Neural progenitor cell (in vitro differentiated cells): ENCODE data around the gene GPR173. TPM values are rescaled to one million over a fixed set of nuclear protein-coding genes. Genes with fewer than 3 reads are reported as not detected.
A peak's percentile ranks its signal among the peaks of the same experiment; 100 is the strongest.

ENCODE experiments used
- DNase-seq: peaks from one replicate; pipeline ENCODE4 v3.0.0-alpha.2; 2016; ENCODE audit warnings: low spot score
- H2AFZ ChIP-seq: fragments of 200-600 bp; sonication (generic); replicated peaks from 2 replicates; pipeline ENCODE4 v1.6.1; 2016; ENCODE audit warnings: antibody characterized with exemption
- H3F3A ChIP-seq: fragments of 200-600 bp; sonication (generic); 2 replicates; pipeline ENCODE4 v1.6.1; 2016; ENCODE audit warnings: antibody characterized with exemption, low read depth
- H3K27ac ChIP-seq: fragments of 200-600 bp; sonication (generic); 2 replicates; pipeline ENCODE4 v1.5.1; 2016; ENCODE audit warnings: mild to moderate bottlenecking
- H3K27me3 ChIP-seq: fragments of 200-600 bp; sonication (generic); 2 replicates; pipeline ENCODE4 v1.6.1; 2016; ENCODE audit warnings: mild to moderate bottlenecking, moderate library complexity
- H3K36me3 ChIP-seq: fragments of 200-600 bp; sonication (generic); 2 replicates; pipeline ENCODE4 v1.5.1; 2016
- H3K4me1 ChIP-seq: fragments of 200-600 bp; sonication (generic); 2 replicates; pipeline ENCODE4 v1.6.1; 2016; ENCODE audit warnings: mixed run types
- H3K4me2 ChIP-seq: fragments of 200-600 bp; sonication (generic); 2 replicates; pipeline ENCODE4 v1.6.1; 2016
- H3K4me3 ChIP-seq: fragments of 200-600 bp; sonication (generic); 2 replicates; pipeline ENCODE4 v1.5.1; 2016
- H3K79me2 ChIP-seq: fragments of 200-600 bp; sonication (generic); 2 replicates; pipeline ENCODE4 v1.6.1; 2016; ENCODE audit warnings: low read depth
- H3K9ac ChIP-seq: fragments of 200-600 bp; sonication (generic); 2 replicates; pipeline ENCODE4 v1.6.1; 2016
- H3K9me3 ChIP-seq: fragments of 200-600 bp; sonication (generic); 2 replicates; pipeline ENCODE4 v1.5.1; 2016; ENCODE audit warnings: low read depth
- H4K20me1 ChIP-seq: fragments of 200-600 bp; sonication (generic); 2 replicates; pipeline ENCODE4 v1.6.1; 2016; ENCODE audit warnings: low read depth
- H3K27ac Mint-ChIP-seq: 3 replicates; pipeline ENCODE4 v1.8.0; 2021; ENCODE audit warnings: mixed read lengths
- H3K27me3 Mint-ChIP-seq: 2 replicates; pipeline ENCODE4 v1.8.0; 2022; ENCODE audit warnings: low read depth, mild to moderate bottlenecking, inconsistent platforms, moderate library complexity, mixed read lengths; ENCODE audit not compliant: insufficient read depth
- H3K36me3 Mint-ChIP-seq: 3 replicates; pipeline ENCODE4 v1.8.0; 2021; ENCODE audit warnings: mixed read lengths
- H3K4me1 Mint-ChIP-seq: 3 replicates; pipeline ENCODE4 v1.8.0; 2021; ENCODE audit warnings: mixed read lengths
- H3K4me3 Mint-ChIP-seq: 3 replicates; pipeline ENCODE4 v1.8.0; 2021; ENCODE audit warnings: mild to moderate bottlenecking, moderate library complexity, mixed read lengths
- H3K9me3 Mint-ChIP-seq: 3 replicates; pipeline ENCODE4 v1.8.0; 2020; ENCODE audit warnings: mixed read lengths
- CTCF ChIP-seq: fragments of 200-600 bp; sonication (generic); IDR thresholded peaks from 2 replicates; pipeline ENCODE4 v1.5.1; 2017; ENCODE audit warnings: antibody characterized with exemption, mild to moderate bottlenecking
- EZH2 ChIP-seq: fragments of 200-600 bp; sonication (generic); IDR thresholded peaks from 2 replicates; pipeline ENCODE4 v1.6.1; 2017; ENCODE audit warnings: antibody characterized with exemption, mild to moderate bottlenecking, moderate library complexity
- EZH2phosphoT487 ChIP-seq: fragments of 200-600 bp; sonication (generic); IDR thresholded peaks from 2 replicates; pipeline ENCODE4 v1.6.1; 2017; ENCODE audit warnings: antibody characterized with exemption
- total RNA-seq: library from RNA; depleted of rRNA; stranded (reverse); fragments of >200 nt; gene quantifications from 2 replicates; pipeline ENCODE4 v1.2.3, GENCODE V29; 2015; ENCODE audit warnings: low replicate concordance

Gene GPR173
- total RNA-seq, 1 donor from 2014 or later, result 6.3 TPM

DNA sequence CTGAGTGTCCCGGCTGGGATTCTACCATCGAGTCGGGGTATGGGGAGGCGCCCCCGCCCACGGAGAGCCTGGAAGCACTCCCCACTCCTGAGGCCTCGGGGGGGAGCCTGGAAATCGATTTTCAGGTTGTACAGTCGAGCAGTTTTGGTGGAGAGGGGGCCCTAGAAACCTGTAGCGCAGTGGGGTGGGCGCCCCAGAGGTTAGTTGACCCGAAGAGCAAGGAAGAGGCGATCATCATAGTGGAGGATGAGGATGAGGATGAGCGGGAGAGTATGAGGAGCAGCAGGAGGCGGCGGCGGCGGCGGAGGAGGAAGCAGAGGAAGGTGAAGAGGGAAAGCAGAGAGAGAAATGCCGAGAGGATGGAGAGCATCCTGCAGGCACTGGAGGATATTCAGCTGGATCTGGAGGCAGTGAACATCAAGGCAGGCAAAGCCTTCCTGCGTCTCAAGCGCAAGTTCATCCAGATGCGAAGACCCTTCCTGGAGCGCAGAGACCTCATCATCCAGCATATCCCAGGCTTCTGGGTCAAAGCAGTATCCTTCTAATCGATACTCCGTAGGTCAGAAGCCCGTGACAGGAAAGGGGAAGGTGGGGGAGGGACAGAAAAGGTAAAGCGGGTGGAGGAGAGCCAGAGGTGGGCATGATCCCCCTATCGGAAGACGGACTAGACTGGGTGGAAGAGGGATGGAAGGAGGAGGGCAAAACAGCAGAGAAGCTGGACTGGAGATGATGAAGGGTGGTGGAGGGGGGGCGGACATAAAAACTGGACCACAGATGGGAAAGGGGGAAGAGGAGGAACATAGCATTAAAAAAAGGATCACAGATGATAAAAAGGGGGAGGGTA, 34.4 kb downstream of the GPR173 start:
- peaks cover 23% of the 10 kb centered on the region for H3K79me2 ChIP-seq
- Mint-ChIP-seq H3K4me1 (peaks cover 17% of the 10 kb centered on the region), H3K9me3 (peaks cover 13% of the 10 kb centered on the region), H3K27me3 (peaks cover 4% of the 10 kb centered on the region), H3K4me3 (peak overlapping the region; percentile 89), H3K27ac (peak overlapping the region; percentile 14), H3K36me3 (peaks cover 12% of the 10 kb centered on the region)
- H3K4me3 ChIP-seq, result peak overlapping the region; percentile 63
- H3K9me3 ChIP-seq, result no peaks in the 10 kb centered on the region
- no peaks in the 10 kb centered on the region for H3K27me3 ChIP-seq
- no peak overlapping the region for H2AFZ ChIP-seq
- peaks cover 28% of the 10 kb centered on the region for H4K20me1 ChIP-seq
- peak overlapping the region; percentile 83 for H3K4me2 ChIP-seq
- no peak for DNase-seq
- peaks cover 6% of the 10 kb centered on the region for H3K4me1 ChIP-seq
- TF ChIP-seq EZH2, result no peak
- no peak for TF ChIP-seq CTCF
- TF ChIP-seq EZH2phosphoT487, result no peak
- peaks cover 3% of the 10 kb centered on the region for H3K36me3 ChIP-seq
- peaks cover 18% of the 10 kb centered on the region for H3F3A ChIP-seq
- H3K9ac ChIP-seq, result peak overlapping the region; percentile 73
- H3K27ac ChIP-seq, result no peak overlapping the region

DNA sequence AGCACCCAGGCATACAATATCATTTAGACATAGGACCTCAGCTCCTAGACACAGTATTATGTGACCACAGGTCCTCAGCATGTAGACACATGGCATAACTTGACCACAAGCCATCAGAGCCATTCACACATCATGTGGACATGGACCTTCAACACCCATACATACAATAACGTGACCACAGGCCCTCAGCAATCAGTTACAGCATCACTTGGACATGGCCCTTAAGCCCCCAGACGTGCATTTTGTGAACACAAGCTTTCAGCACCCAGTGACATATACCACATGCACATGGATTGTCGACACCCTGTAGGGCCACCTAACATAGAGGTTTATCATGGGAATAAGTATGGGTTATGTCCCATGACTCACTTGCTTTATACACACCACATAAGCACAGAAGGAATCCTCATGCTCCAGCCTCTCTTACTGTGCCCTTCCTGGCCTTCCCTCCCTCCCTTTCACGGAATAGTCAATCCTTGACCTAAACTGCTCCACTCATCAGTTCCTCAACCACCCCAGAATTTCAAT, 35.5 kb downstream of the GPR173 start:
- Mint-ChIP-seq H3K27me3 (peaks cover 2% of the 10 kb centered on the region), H3K27ac (no peak overlapping the region), H3K36me3 (peaks cover 12% of the 10 kb centered on the region), H3K4me1 (peaks cover 22% of the 10 kb centered on the region), H3K4me3 (peak overlapping the region; percentile 89), H3K9me3 (peaks cover 13% of the 10 kb centered on the region)
- no peak for TF ChIP-seq EZH2phosphoT487
- no peak for TF ChIP-seq EZH2
- TF ChIP-seq CTCF, result no peak
- no peak overlapping the region for H2AFZ ChIP-seq
- no peaks in the 10 kb centered on the region for H3K9me3 ChIP-seq
- H3K79me2 ChIP-seq, result peaks cover 23% of the 10 kb centered on the region
- H4K20me1 ChIP-seq, result peaks cover 28% of the 10 kb centered on the region
- H3K27me3 ChIP-seq, result no peaks in the 10 kb centered on the region
- H3K9ac ChIP-seq, result no peak overlapping the region
- peaks cover 3% of the 10 kb centered on the region for H3K36me3 ChIP-seq
- H3K4me3 ChIP-seq, result no peak overlapping the region
- peaks cover 6% of the 10 kb centered on the region for H3K4me1 ChIP-seq
- peaks cover 23% of the 10 kb centered on the region for H3F3A ChIP-seq
- no peak for DNase-seq
- H3K27ac ChIP-seq, result no peak overlapping the region
- peak overlapping the region; percentile 83 for H3K4me2 ChIP-seq

DNA sequence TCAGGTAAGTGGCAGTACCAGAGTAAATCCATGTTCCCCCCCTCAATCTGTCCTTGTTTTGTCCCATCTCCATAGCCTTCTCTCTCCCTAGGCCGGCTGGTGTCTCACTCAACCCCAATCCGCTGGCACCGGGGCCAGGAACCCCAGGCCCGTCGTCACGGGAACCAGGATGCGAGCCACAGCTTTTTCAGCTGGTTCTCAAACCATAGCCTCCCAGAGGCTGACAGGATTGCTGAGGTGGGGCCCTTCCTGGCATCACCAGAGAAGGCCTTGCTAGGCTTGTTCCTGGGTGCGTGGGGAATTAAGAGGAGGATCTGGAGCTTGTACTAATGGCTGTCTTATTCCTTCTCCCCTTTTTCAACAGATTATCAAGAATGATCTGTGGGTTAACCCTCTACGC, 36.3 kb downstream of the GPR173 start:
- no peak for TF ChIP-seq CTCF
- TF ChIP-seq EZH2, result no peak
- no peak for TF ChIP-seq EZH2phosphoT487
- H3K4me2 ChIP-seq, result no peak overlapping the region
- H2AFZ ChIP-seq, result no peak overlapping the region
- H3K9me3 ChIP-seq, result no peaks in the 10 kb centered on the region
- peaks cover 6% of the 10 kb centered on the region for H3K4me1 ChIP-seq
- no peak for DNase-seq
- H4K20me1 ChIP-seq, result peaks cover 28% of the 10 kb centered on the region
- Mint-ChIP-seq H3K27me3 (peaks cover 2% of the 10 kb centered on the region), H3K27ac (no peak overlapping the region), H3K9me3 (peaks cover 10% of the 10 kb centered on the region), H3K4me1 (peaks cover 19% of the 10 kb centered on the region), H3K4me3 (peak overlapping the region; percentile 19), H3K36me3 (peaks cover 10% of the 10 kb centered on the region)
- no peak overlapping the region for H3K9ac ChIP-seq
- peaks cover 23% of the 10 kb centered on the region for H3F3A ChIP-seq
- no peak overlapping the region for H3K27ac ChIP-seq
- H3K4me3 ChIP-seq, result no peak overlapping the region
- H3K36me3 ChIP-seq, result peaks cover 3% of the 10 kb centered on the region
- no peaks in the 10 kb centered on the region for H3K27me3 ChIP-seq
- peaks cover 23% of the 10 kb centered on the region for H3K79me2 ChIP-seq
